Body of pancreas (tissue), 4 donors: ENCODE measurements around the gene UGT1A3.

Source experiments
- POLR2A ChIP-seq, 3 donors: fragments of 450-650 bp; IDR thresholded peaks; one replicate each; pipeline ENCODE4 v1.6.1; 2016; ENCODE audit warnings: antibody characterized with exemption in 3 of 3, mild to moderate bottlenecking in 2 of 3
- TF ChIP-seq, protein P1 (sequence below), 7 experiments: fragments of 450-650 bp in 4 of 7; fragments of 200-600 bp in 3 of 7; sonication (generic) in 3 of 7; IDR thresholded peaks; one replicate each; pipeline ENCODE4 v1.5.1; 2016 to 2019; ENCODE audit warnings: antibody characterized with exemption in 7 of 7

DNA sequence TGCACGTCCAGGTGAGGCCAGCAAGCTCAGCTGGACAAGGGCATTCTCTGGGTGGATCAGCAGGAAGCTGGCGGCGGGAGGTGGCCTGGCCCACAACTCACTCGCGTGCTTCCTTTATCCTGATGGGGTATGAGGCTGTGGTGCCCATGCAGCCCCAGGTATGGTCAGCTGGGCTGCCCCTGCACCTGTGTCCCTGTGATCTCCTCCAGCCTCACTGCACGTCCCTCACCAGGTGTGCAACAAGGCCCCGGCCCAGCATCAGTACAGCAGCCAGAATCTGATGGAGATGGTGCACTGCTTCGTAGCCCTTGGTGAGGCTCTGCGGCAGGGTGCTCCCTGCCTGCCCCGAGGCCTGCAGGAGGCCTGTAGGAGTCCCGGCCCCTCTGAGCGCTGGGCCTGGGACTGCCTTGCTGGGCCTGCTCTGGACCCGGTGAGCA lies 66.9 kb downstream of the UGT1A3 start:
- TF ChIP-seq, protein P1, sequence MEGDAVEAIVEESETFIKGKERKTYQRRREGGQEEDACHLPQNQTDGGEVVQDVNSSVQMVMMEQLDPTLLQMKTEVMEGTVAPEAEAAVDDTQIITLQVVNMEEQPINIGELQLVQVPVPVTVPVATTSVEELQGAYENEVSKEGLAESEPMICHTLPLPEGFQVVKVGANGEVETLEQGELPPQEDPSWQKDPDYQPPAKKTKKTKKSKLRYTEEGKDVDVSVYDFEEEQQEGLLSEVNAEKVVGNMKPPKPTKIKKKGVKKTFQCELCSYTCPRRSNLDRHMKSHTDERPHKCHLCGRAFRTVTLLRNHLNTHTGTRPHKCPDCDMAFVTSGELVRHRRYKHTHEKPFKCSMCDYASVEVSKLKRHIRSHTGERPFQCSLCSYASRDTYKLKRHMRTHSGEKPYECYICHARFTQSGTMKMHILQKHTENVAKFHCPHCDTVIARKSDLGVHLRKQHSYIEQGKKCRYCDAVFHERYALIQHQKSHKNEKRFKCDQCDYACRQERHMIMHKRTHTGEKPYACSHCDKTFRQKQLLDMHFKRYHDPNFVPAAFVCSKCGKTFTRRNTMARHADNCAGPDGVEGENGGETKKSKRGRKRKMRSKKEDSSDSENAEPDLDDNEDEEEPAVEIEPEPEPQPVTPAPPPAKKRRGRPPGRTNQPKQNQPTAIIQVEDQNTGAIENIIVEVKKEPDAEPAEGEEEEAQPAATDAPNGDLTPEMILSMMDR (IDR thresholded peaks at IDR 0.05): no peak
- no peak for TF ChIP-seq POLR2A (IDR thresholded peaks at IDR 0.05)
